HepG2 (cell line): ENCODE measurements around the gene COL27A1. TPM values are rescaled to one million over a fixed set of nuclear protein-coding genes. Genes with fewer than 3 reads are reported as not detected.

Experiments
- GABPA ChIP-seq, 2 experiments: IDR thresholded peaks; 2 replicates each; pipeline ENCODE4 v1.6.1; 2011 to 2016; ENCODE audit warnings: low read depth in 2 of 2, low read length in 1 of 2, missing biosample characterization in 1 of 2, missing genetic modification characterization in 1 of 2
- HMGA1 ChIP-seq: sonication (generic); formaldehyde crosslinking; conservative IDR thresholded peaks from 2 replicates; pipeline ENCODE4 v1.4.0; 2020; ENCODE audit warnings: missing genetic modification reagents
- HMGXB4 ChIP-seq, 2 experiments: sonication (generic) in 1 of 2; formaldehyde crosslinking in 1 of 2; IDR thresholded peaks; 2 replicates each; pipeline versions ENCODE4 v1.4.0 to v1.6.1; 2018 to 2020; ENCODE audit warnings: missing genetic modification reagents in 2 of 2, borderline replicate concordance in 1 of 2, low read depth in 1 of 2, mild to moderate bottlenecking in 1 of 2, missing biosample characterization in 1 of 2
- IRF2 ChIP-seq: IDR thresholded peaks from 2 replicates; pipeline ENCODE4 v1.6.1; 2018; ENCODE audit warnings: missing genetic modification reagents, missing compliant biosample characterization
- MTA1 ChIP-seq: sonication (generic); formaldehyde crosslinking; IDR thresholded peaks from 2 replicates; pipeline ENCODE4 v1.4.0; 2020; ENCODE audit warnings: missing genetic modification reagents, mild to moderate bottlenecking, borderline replicate concordance
- PAWR ChIP-seq: sonication (generic); formaldehyde crosslinking; IDR thresholded peaks from 2 replicates; pipeline ENCODE4 v1.4.0; 2020; ENCODE audit warnings: missing genetic modification reagents, mild to moderate bottlenecking, borderline replicate concordance
- PCBP1 ChIP-seq: fragments of 200-400 bp; formaldehyde crosslinking; IDR thresholded peaks from 2 replicates; pipeline ENCODE4 v1.6.1; 2017; ENCODE audit warnings: mild to moderate bottlenecking, low read depth, low read length, borderline replicate concordance
- RFX3 ChIP-seq: IDR thresholded peaks from 2 replicates; pipeline ENCODE4 v1.6.1; 2016; ENCODE audit warnings: missing biosample characterization, missing genetic modification reagents
- SALL1 ChIP-seq: sonication (generic); formaldehyde crosslinking; IDR thresholded peaks from 2 replicates; pipeline ENCODE4 v1.8.0; 2022; ENCODE audit warnings: mild to moderate bottlenecking, missing genetic modification reagents
- STAG1 ChIP-seq: sonication (generic); formaldehyde crosslinking; IDR thresholded peaks from 2 replicates; pipeline ENCODE4 v1.4.0; 2020; ENCODE audit warnings: missing genetic modification reagents
- TAF1 ChIP-seq: sonication (generic); formaldehyde crosslinking; IDR thresholded peaks from 2 replicates; pipeline ENCODE4 v1.4.0; 2020; ENCODE audit warnings: missing genetic modification reagents
- XBP1 ChIP-seq: sonication (generic); formaldehyde crosslinking; IDR thresholded peaks from 2 replicates; pipeline ENCODE4 v1.5.0; 2020; ENCODE audit warnings: missing genetic modification reagents
- YEATS4 ChIP-seq: sonication (generic); formaldehyde crosslinking; IDR thresholded peaks from 2 replicates; pipeline ENCODE4 v1.4.0; 2020; ENCODE audit warnings: missing genetic modification reagents, borderline replicate concordance
- ZFX ChIP-seq: sonication (generic); formaldehyde crosslinking; IDR thresholded peaks from 2 replicates; pipeline ENCODE4 v1.4.0; 2020; ENCODE audit warnings: mild to moderate bottlenecking, low read depth, missing genetic modification reagents, moderate library complexity
- ZKSCAN1 ChIP-seq: fragments of 150-350 bp; IDR thresholded peaks from 2 replicates; pipeline ENCODE4 v1.6.1; 2014; ENCODE audit warnings: low read length
- ZNF333 ChIP-seq: sonication (generic); formaldehyde crosslinking; IDR thresholded peaks from 2 replicates; pipeline ENCODE4 v1.4.0; 2020; ENCODE audit warnings: mild to moderate bottlenecking, missing genetic modification reagents, borderline replicate concordance
- ZNF354B ChIP-seq: sonication (generic); formaldehyde crosslinking; IDR thresholded peaks from 2 replicates; pipeline ENCODE4 v1.8.0; 2022; ENCODE audit warnings: mild to moderate bottlenecking, missing genetic modification reagents
- ZNF556 ChIP-seq: sonication (generic); formaldehyde crosslinking; IDR thresholded peaks from 2 replicates; pipeline ENCODE4 v1.4.0; 2020; ENCODE audit warnings: mild to moderate bottlenecking, missing genetic modification reagents, borderline replicate concordance
- ZNF619 ChIP-seq: sonication (generic); formaldehyde crosslinking; IDR thresholded peaks from 2 replicates; pipeline ENCODE4 v1.4.0; 2020; ENCODE audit warnings: mild to moderate bottlenecking, missing genetic modification reagents
- ZNF737 ChIP-seq: sonication (generic); formaldehyde crosslinking; IDR thresholded peaks from 2 replicates; pipeline ENCODE4 v1.5.0; 2020; ENCODE audit warnings: missing genetic modification reagents, mild to moderate bottlenecking, borderline replicate concordance
- ZNF770 ChIP-seq: sonication (generic); formaldehyde crosslinking; IDR thresholded peaks from 2 replicates; pipeline ENCODE4 v1.5.0; 2020; ENCODE audit warnings: mild to moderate bottlenecking, missing genetic modification reagents
- polyA plus RNA-seq, 8 experiments: library from polyadenylated mRNA; depleted of rRNA in 3 of 8; stranded (reverse) in 7 of 8; unstranded in 1 of 8; fragments of >200 nt; fragmentation: Illumina TruSeq in 4 of 8; extraction: Trizol in 4 of 8; gene quantifications; 2 replicates each; pipeline versions ENCODE4 v1.2.1 to v1.2.3, GENCODE V29; 2011 to 2016; ENCODE audit warnings: low read depth in 4 of 8, missing spikeins in 1 of 8, mixed read lengths in 1 of 8; ENCODE audit not compliant: insufficient read depth in 1 of 8
- total RNA-seq, 5 experiments: library from RNA; depleted of rRNA; stranded (reverse); fragments of >200 nt; fragmentation: Illumina TruSeq; extraction: Trizol; gene quantifications; 2 replicates each; pipeline ENCODE4 v1.2.3, GENCODE V29; 2016; ENCODE audit warnings: low read depth in 1 of 5

Gene COL27A1
- total and polyA plus RNA-seq, 2 of the 13 experiments (the other 11 are each of a cell fraction or from before 2014, with no cell fraction given), result 71.3 to 89.1 TPM

GRCh38 chr9:114156657-114157421 lies 1.5 kb downstream of the COL27A1 start (continued):
- TF ChIP-seq ZFX (CRISPR knock-in tag) (peak; percentile 25; the same call in 1 of the 2 replicates), ZNF737 (CRISPR knock-in tag) (no peak), HMGA1 (CRISPR knock-in tag) (no peak), ZNF354B (CRISPR knock-in tag) (no peak), HMGXB4 (CRISPR knock-in tag; IDR thresholded peaks at IDR 0.05; ENCODE audit: borderline replicate concordance in 1 of 2, low read depth in 1 of 2) (peak; percentile 17 to 58; a peak in 2 of 4 replicates), PCBP1 (peak; percentile 58; the same call in 1 of the 2 replicates), MTA1 (CRISPR knock-in tag) (peak; percentile 49; the same call in 1 of the 2 replicates), PAWR (CRISPR knock-in tag) (no peak), TAF1 (CRISPR knock-in tag) (0 out of 2 replicates have a peak, but pooled peaks have one; percentile 14), GABPA (IDR thresholded peaks at IDR 0.05; ENCODE audit: low read depth, low read length) (no peak), GABPA (CRISPR knock-in tag; IDR thresholded peaks at IDR 0.05; ENCODE audit: low read depth) (no peak), RFX3 (CRISPR knock-in tag) (no peak), STAG1 (CRISPR knock-in tag) (peak; percentile 38), YEATS4 (CRISPR knock-in tag) (no peak), ZNF333 (CRISPR knock-in tag) (no peak), IRF2 (CRISPR knock-in tag) (no peak), ZNF619 (CRISPR knock-in tag) (0 out of 2 replicates have a peak, but pooled peaks have one; percentile 24), XBP1 (CRISPR knock-in tag) (no peak), ZKSCAN1 (no peak), ZNF770 (CRISPR knock-in tag) (peak; percentile 81), SALL1 (CRISPR knock-in tag) (no peak; the same call in 1 of the 2 replicates), ZNF556 (CRISPR knock-in tag) (0 out of 2 replicates have a peak, but pooled peaks have one; percentile 36)
